PC-9 (cell line): ENCODE results near the gene LY86. TPM values are rescaled to one million over a fixed set of nuclear protein-coding genes. Genes with fewer than 3 reads are reported as not detected.

Source experiments
- BruUV-seq: library from RNA; stranded (reverse); fragments of 400-500 nt; replicated peaks from 2 replicates; lab custom pipeline; 2021; lab: Mats Ljungman, UMichigan
- CTCF ChIA-PET: fragments of 300-600 bp; sonication (Branson Sonifier 250); formaldehyde crosslinking; loops from one replicate; lab custom pipeline; 2022; ENCODE audit warnings: antibody characterized with exemption; lab: Charles Lee
- POLR2A ChIA-PET: fragments of 300-600 bp; sonication (Branson Sonifier 250); formaldehyde crosslinking; loops from one replicate; lab custom pipeline; 2022; ENCODE audit warnings: antibody characterized with exemption; ENCODE audit not compliant: unreplicated experiment; lab: Charles Lee
- DNase-seq, 2 experiments: peaks; one replicate each; pipeline versions ENCODE4 v3.0.0 to v3.0.0-alpha.2; 2015 to 2022; ENCODE audit warnings: mixed read lengths in 1 of 2
- H2AFZ ChIP-seq: fragments of 200-600 bp; sonication (generic); 2 replicates; pipeline ENCODE4 v1.8.1; 2017; ENCODE audit warnings: antibody characterized with exemption
- H3F3A ChIP-seq: fragments of 200-600 bp; sonication (generic); 2 replicates; pipeline ENCODE4 v1.8.1; 2017; ENCODE audit warnings: antibody characterized with exemption, mild to moderate bottlenecking, low read depth; ENCODE audit not compliant: insufficient read depth
- H3K27ac ChIP-seq: fragments of 200-600 bp; sonication (generic); 2 replicates; pipeline ENCODE4 v1.6.1; 2016; ENCODE audit warnings: mixed run types
- H3K27me3 ChIP-seq: fragments of 200-600 bp; sonication (generic); 2 replicates; pipeline ENCODE4 v1.6.1; 2016; ENCODE audit warnings: low read depth, mixed run types; ENCODE audit not compliant: insufficient read depth
- H3K36me3 ChIP-seq: fragments of 200-600 bp; sonication (generic); 2 replicates; pipeline ENCODE4 v1.6.1; 2016; ENCODE audit warnings: low read depth, mixed run types
- H3K4me1 ChIP-seq: fragments of 200-600 bp; sonication (generic); replicated peaks from 2 replicates; pipeline ENCODE4 v1.6.1; 2016; ENCODE audit warnings: mixed run types; ENCODE audit not compliant: insufficient read depth
- H3K4me2 ChIP-seq: fragments of 200-600 bp; sonication (generic); 2 replicates; pipeline ENCODE4 v1.6.1; 2017; ENCODE audit warnings: mixed run types
- H3K4me3 ChIP-seq: fragments of 200-600 bp; sonication (generic); 2 replicates; pipeline ENCODE4 v1.6.1; 2016; ENCODE audit warnings: mixed run types
- H3K79me2 ChIP-seq: fragments of 200-600 bp; sonication (generic); 2 replicates; pipeline ENCODE4 v1.6.1; 2017; ENCODE audit warnings: low read depth, mixed run types
- H3K9me2 ChIP-seq: fragments of 200-600 bp; sonication (generic); 2 replicates; pipeline ENCODE4 v1.8.1; 2017; ENCODE audit warnings: mild to moderate bottlenecking; ENCODE audit not compliant: insufficient read depth
- H3K9me3 ChIP-seq: fragments of 200-600 bp; sonication (generic); 2 replicates; pipeline ENCODE4 v1.8.1; 2016; ENCODE audit warnings: low read depth; ENCODE audit not compliant: insufficient read depth
- H4K20me1 ChIP-seq: fragments of 200-600 bp; sonication (generic); 2 replicates; pipeline ENCODE4 v1.8.1; 2017; ENCODE audit not compliant: insufficient read depth
- EZH2 ChIP-seq: fragments of 200-600 bp; sonication (generic); IDR thresholded peaks from 2 replicates; pipeline ENCODE4 v1.8.0; 2017; ENCODE audit warnings: antibody characterized with exemption, low read depth
- intact Hi-C: fragments of 100-400 bp; cut with micrococcal nuclease; formaldehyde crosslinking; loops from one replicate; pipeline ENCODE4 v1.10.0; 2022; ENCODE audit not compliant: unreplicated experiment
- total RNA-seq: library from RNA; stranded (reverse); gene quantifications from 2 replicates; pipeline ENCODE4 v1.2.3, GENCODE V29; 2021
- TF ChIP-seq, protein P1 (sequence below): fragments of 200-600 bp; sonication (generic); conservative IDR thresholded peaks from 2 replicates; pipeline ENCODE4 v1.6.1; 2017; ENCODE audit warnings: mixed run types, antibody characterized with exemption, mild to moderate bottlenecking, moderate library complexity

LY86 gene
- total RNA-seq, 1 experiment from 2014 or later: not detected

DNA sequence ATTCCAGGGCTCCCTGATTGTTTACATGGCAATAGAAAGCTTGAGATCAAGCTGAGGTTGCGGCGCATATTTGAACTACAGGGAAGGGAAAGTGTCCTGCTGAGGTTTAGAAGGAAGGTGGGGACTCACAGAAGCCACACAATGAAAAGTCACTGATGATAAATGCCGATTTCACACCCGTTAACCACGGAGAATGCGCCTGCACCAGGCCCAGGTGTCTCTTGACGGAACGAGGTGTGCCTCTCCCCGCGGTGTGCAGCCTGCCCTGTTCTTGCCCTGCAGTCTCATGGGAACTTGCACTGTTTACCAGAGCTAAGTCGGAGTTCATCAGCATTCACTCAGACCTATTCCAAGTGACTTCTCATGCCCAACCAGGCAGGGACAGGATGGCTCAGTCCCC is 90.3 kb downstream of the LY86 start:
- H3K27me3 ChIP-seq: no peaks in the 10 kb centered on the region
- no peak overlapping the region for H2AFZ ChIP-seq
- TF ChIP-seq, protein P1, sequence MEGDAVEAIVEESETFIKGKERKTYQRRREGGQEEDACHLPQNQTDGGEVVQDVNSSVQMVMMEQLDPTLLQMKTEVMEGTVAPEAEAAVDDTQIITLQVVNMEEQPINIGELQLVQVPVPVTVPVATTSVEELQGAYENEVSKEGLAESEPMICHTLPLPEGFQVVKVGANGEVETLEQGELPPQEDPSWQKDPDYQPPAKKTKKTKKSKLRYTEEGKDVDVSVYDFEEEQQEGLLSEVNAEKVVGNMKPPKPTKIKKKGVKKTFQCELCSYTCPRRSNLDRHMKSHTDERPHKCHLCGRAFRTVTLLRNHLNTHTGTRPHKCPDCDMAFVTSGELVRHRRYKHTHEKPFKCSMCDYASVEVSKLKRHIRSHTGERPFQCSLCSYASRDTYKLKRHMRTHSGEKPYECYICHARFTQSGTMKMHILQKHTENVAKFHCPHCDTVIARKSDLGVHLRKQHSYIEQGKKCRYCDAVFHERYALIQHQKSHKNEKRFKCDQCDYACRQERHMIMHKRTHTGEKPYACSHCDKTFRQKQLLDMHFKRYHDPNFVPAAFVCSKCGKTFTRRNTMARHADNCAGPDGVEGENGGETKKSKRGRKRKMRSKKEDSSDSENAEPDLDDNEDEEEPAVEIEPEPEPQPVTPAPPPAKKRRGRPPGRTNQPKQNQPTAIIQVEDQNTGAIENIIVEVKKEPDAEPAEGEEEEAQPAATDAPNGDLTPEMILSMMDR: no peak
- no peaks in the 10 kb centered on the region for H3K36me3 ChIP-seq
- H3K4me2 ChIP-seq: peak overlapping the region; percentile 67
- CTCF ChIA-PET: interaction anchor here (0.6 to 1.1 kb wide), 2 partner anchors 9 to 431 kb away, joined by 3 to 4 read pairs; no protein-coding TSS in a partner anchor
- H3F3A ChIP-seq: peaks cover 15% of the 10 kb centered on the region; the same call in 1 of the 2 replicates
- no TSS peak for BruUV-seq
- peaks cover 41% of the 10 kb centered on the region for H3K4me1 ChIP-seq
- POLR2A ChIA-PET: interaction anchor here (0.6 to 1.8 kb wide), 2 partner anchors 16 to 459 kb away, joined by 20 to 26 read pairs; no protein-coding TSS in a partner anchor
- peak overlapping the region; percentile 26; the same call in 1 of the 2 replicates for H3K4me3 ChIP-seq
- H3K9me2 ChIP-seq: no peaks in the 10 kb centered on the region
- intact Hi-C loops: loop anchor here (1.0 to 5.0 kb wide), 8 partner anchors 21 to 564 kb away; no protein-coding TSS in a partner anchor
- peak overlapping the region; percentile 85 for H3K27ac ChIP-seq
- no peaks in the 10 kb centered on the region for H3K9me3 ChIP-seq
- DNase-seq: peak; percentile 79 to 93
- no peaks in the 10 kb centered on the region for H3K79me2 ChIP-seq
- H4K20me1 ChIP-seq: no peaks in the 10 kb centered on the region

DNA sequence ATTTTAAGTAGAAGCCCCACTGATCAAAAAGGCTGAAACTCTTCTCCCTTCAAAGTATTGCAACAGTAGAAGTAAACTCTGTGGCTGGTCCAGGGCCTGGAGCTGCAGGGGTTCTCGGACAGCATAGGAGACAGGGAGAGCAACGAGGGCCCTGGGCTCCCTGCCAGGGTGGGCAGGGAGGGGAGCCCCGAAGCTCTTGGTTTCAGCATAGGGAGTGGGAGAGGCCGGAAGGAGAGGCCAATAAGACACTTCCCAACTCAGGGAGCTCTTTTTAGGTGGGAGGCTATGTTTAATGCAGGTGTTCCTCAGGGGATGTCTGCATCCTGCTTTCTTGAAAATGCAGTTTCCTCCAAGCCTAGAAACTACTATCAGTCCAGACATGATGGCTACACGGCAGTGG is 91.1 kb downstream of the LY86 start:
- H3K4me2 ChIP-seq: peak overlapping the region; percentile 67; the same call in 1 of the 2 replicates
- POLR2A ChIA-PET: no interaction called here
- DNase-seq: no peak
- H3K27ac ChIP-seq: peak overlapping the region; percentile 85
- no peak for TF ChIP-seq EZH2
- TF ChIP-seq, protein P1: no peak
- no peaks in the 10 kb centered on the region for H3K9me2 ChIP-seq
- H3K4me3 ChIP-seq: no peak overlapping the region
- no peaks in the 10 kb centered on the region for H3K79me2 ChIP-seq
- no peak overlapping the region for H2AFZ ChIP-seq
- H3K4me1 ChIP-seq: peaks cover 47% of the 10 kb centered on the region
- no peaks in the 10 kb centered on the region for H3K36me3 ChIP-seq
- H3K27me3 ChIP-seq: no peaks in the 10 kb centered on the region
- BruUV-seq: no TSS peak
- intact Hi-C loops: loop anchor here (5.0 kb wide), 3 partner anchors 143 to 373 kb away; no protein-coding TSS in a partner anchor
- no peaks in the 10 kb centered on the region for H4K20me1 ChIP-seq
- CTCF ChIA-PET: no interaction called here
- peaks cover 22% of the 10 kb centered on the region; the same call in 1 of the 2 replicates for H3F3A ChIP-seq
- no peaks in the 10 kb centered on the region for H3K9me3 ChIP-seq

DNA sequence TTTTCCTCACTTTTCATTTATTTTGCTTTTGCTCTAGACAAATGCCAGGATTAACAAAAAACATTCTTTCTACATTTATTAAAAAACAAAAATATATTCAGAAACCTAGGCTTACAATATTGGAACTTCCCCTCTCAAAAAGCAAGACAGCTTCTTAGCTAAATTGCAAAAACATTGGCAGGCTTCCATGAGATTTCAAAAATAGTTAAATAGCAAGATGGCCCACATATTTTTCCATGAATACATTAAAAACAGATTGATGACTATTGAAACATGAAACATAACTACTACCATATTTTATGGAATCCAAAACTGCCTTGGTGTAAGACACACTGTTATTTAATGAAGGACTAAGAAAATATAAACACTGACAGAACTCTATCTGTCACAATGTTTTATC is 92.0 kb downstream of the LY86 start:
- Histone ChIP-seq H3K9me3 (no peaks in the 10 kb centered on the region), H3K27ac (no peak overlapping the region), H3F3A (peaks cover 31% of the 10 kb centered on the region; the same call in 1 of the 2 replicates), H3K9me2 (no peaks in the 10 kb centered on the region), H3K4me1 (peaks cover 56% of the 10 kb centered on the region), H3K36me3 (no peaks in the 10 kb centered on the region), H3K4me2 (no peak overlapping the region), H4K20me1 (no peaks in the 10 kb centered on the region), H2AFZ (no peak overlapping the region), H3K79me2 (no peaks in the 10 kb centered on the region), H3K4me3 (no peak overlapping the region), H3K27me3 (no peaks in the 10 kb centered on the region)
- ChIA-PET POLR2A (no interaction called here), CTCF (interaction anchor here (0.5 to 0.6 kb wide), 2 partner anchors 25 to 993 kb away, joined by 3 to 4 read pairs; no protein-coding TSS in a partner anchor)
- intact Hi-C loops: no loop called here
- no TSS peak for BruUV-seq
- TF ChIP-seq, protein P1: no peak
- no peak for TF ChIP-seq EZH2
- no peak for DNase-seq
